H1 (cell line): Measurements from ENCODE around the gene MAFG. TPM values are rescaled to one million over a fixed set of nuclear protein-coding genes. Genes with fewer than 3 reads are reported as not detected.

ENCODE experiments used
- CTCF ChIA-PET: fragments of 300-600 bp; sonication (Branson Sonifier 250); formaldehyde crosslinking; loops from one replicate; lab custom pipeline; 2021; ENCODE audit not compliant: partially characterized antibody; lab: Charles Lee
- POLR2A ChIA-PET: fragments of 300-600 bp; sonication (Branson Sonifier 250); formaldehyde crosslinking; loops from one replicate; lab custom pipeline; 2021; ENCODE audit warnings: inconsistent platforms; ENCODE audit not compliant: partially characterized antibody; lab: Charles Lee
- DNase-seq, 2 experiments: peaks; one replicate each; pipeline versions ENCODE4 v3.0.0 to v3.0.0-alpha.2; 2010 to 2022; ENCODE audit warnings: low spot score in 2 of 2, low read depth in 1 of 2, mixed read lengths in 1 of 2
- FAIRE-seq: peaks from 2 replicates; lab custom pipeline; 2011; peaks lifted over from hg19 to GRCh38; lab: Jason Lieb, UNC
- H2AFZ ChIP-seq: 2 replicates; pipeline ENCODE4 v1.8.1; 2012; ENCODE audit warnings: low read length, inconsistent platforms
- H2AK5ac ChIP-seq: 2 replicates; pipeline ENCODE4 v1.6.1; 2013; ENCODE audit warnings: low read depth, low read length
- H2BK120ac ChIP-seq: replicated peaks from 2 replicates; pipeline ENCODE3; 2013; ENCODE audit warnings: low read depth, low read length, inconsistent platforms
- H2BK12ac ChIP-seq: 2 replicates; pipeline ENCODE4 v1.6.1; 2013; ENCODE audit warnings: low read depth, low read length
- H2BK15ac ChIP-seq: 2 replicates; pipeline ENCODE4 v1.6.1; 2013; ENCODE audit warnings: low read length
- H2BK20ac ChIP-seq: 2 replicates; pipeline ENCODE4 v1.6.1; 2013; ENCODE audit warnings: low read length
- H2BK5ac ChIP-seq: 2 replicates; pipeline ENCODE4 v1.6.1; 2013; ENCODE audit warnings: low read depth, low read length
- H3K14ac ChIP-seq: 2 replicates; pipeline ENCODE4 v1.6.1; 2013; ENCODE audit warnings: inconsistent platforms; ENCODE audit not compliant: insufficient read length
- H3K18ac ChIP-seq: 2 replicates; pipeline ENCODE4 v1.6.1; 2013; ENCODE audit warnings: low read length; ENCODE audit errors: extremely low read depth
- H3K23ac ChIP-seq: 2 replicates; pipeline ENCODE4 v1.6.1; 2013; ENCODE audit warnings: inconsistent platforms; ENCODE audit not compliant: insufficient read length
- H3K23me2 ChIP-seq: 2 replicates; pipeline ENCODE4 v1.6.1; 2013; ENCODE audit warnings: low read depth, low read length
- H3K27ac ChIP-seq: 2 replicates; pipeline ENCODE4 v1.6.1; 2011; ENCODE audit warnings: low read depth, low read length, inconsistent platforms
- H3K27me3 ChIP-seq, 4 experiments: replicated peaks in 1 of 4; 1 replicate in 1 of 4; 2 replicates in 3 of 4; pipeline versions ENCODE4 v1.6.1 to v1.8.1; 2011 to 2013; ENCODE audit warnings: low read length in 3 of 4, mild to moderate bottlenecking in 3 of 4, inconsistent platforms in 2 of 4, mixed read lengths in 2 of 4, moderate library complexity in 1 of 4; ENCODE audit not compliant: control insufficient read depth in 3 of 4, insufficient read depth in 3 of 4; ENCODE audit errors: extremely low read depth in 1 of 4
- H3K36me3 ChIP-seq, 4 experiments: 2 replicates each; pipeline versions ENCODE4 v1.6.1 to v1.8.1; 2011 to 2013; ENCODE audit warnings: mild to moderate bottlenecking in 4 of 4, low read length in 3 of 4, moderate library complexity in 2 of 4, control low read depth in 1 of 4, inconsistent platforms in 1 of 4; ENCODE audit not compliant: insufficient read depth in 4 of 4, control insufficient read depth in 2 of 4
- H3K4ac ChIP-seq: replicated peaks from 2 replicates; pipeline ENCODE3; 2013; ENCODE audit warnings: low read length, low read depth, mixed read lengths, inconsistent platforms; ENCODE audit not compliant: insufficient read length
- H3K4me1 ChIP-seq, 4 experiments: replicated peaks in 1 of 4; 1 replicate in 1 of 4; 2 replicates in 3 of 4; pipeline versions ENCODE4 v1.6.1 to v1.8.1; 2011 to 2013; ENCODE audit warnings: low read length in 3 of 4, inconsistent platforms in 2 of 4, mixed read lengths in 1 of 4; ENCODE audit not compliant: insufficient read depth in 4 of 4, control insufficient read depth in 3 of 4
- H3K4me2 ChIP-seq, 2 experiments: 2 replicates each; pipeline versions ENCODE4 v1.6.1 to v1.8.1; 2011 to 2013; ENCODE audit warnings: low read depth in 2 of 2, low read length in 2 of 2, control low read depth in 1 of 2, inconsistent platforms in 1 of 2, mild to moderate bottlenecking in 1 of 2; ENCODE audit not compliant: insufficient read depth in 1 of 2
- H3K4me3 ChIP-seq, 4 experiments: fragments of 200-600, 300-600 bp in 1 of 4; sonication (generic), shearing (Covaris generic), sonication (Bioruptor Twin) in 1 of 4; 2 replicates each; pipeline versions ENCODE4 v1.5.1 to v1.8.1; 2011 to 2016; ENCODE audit warnings: low read length in 4 of 4, low read depth in 3 of 4, control low read depth in 2 of 4, inconsistent platforms in 2 of 4, mild to moderate bottlenecking in 2 of 4, mixed read lengths in 1 of 4, moderate library complexity in 1 of 4; ENCODE audit not compliant: insufficient read depth in 2 of 4; ENCODE audit errors: extremely low read depth in 1 of 4
- H3K56ac ChIP-seq: replicated peaks from 2 replicates; pipeline ENCODE3; 2013; ENCODE audit warnings: low read depth, mild to moderate bottlenecking, mixed read lengths, low read length, inconsistent platforms; ENCODE audit not compliant: insufficient read length
- H3K79me1 ChIP-seq: 2 replicates; pipeline ENCODE4 v1.6.1; 2013; ENCODE audit warnings: low read depth, low read length, control low read depth
- H3K79me2 ChIP-seq, 2 experiments: 2 replicates each; pipeline versions ENCODE4 v1.6.1 to v1.8.1; 2012 to 2013; ENCODE audit warnings: low read length in 2 of 2, mild to moderate bottlenecking in 2 of 2, inconsistent platforms in 1 of 2; ENCODE audit not compliant: insufficient read depth in 2 of 2, control insufficient read depth in 1 of 2
- H3K9ac ChIP-seq, 4 experiments: replicated peaks in 1 of 4; 1 replicate in 1 of 4; 2 replicates in 3 of 4; pipeline versions ENCODE4 v1.6.1 to v1.8.1; 2011 to 2013; ENCODE audit warnings: low read depth in 3 of 4, low read length in 3 of 4, control low read depth in 2 of 4, mild to moderate bottlenecking in 2 of 4, moderate library complexity in 2 of 4, inconsistent platforms in 1 of 4; ENCODE audit errors: extremely low read depth in 1 of 4
- H3K9me3 ChIP-seq, 2 experiments: 2 replicates each; pipeline versions ENCODE4 v1.6.1 to v1.8.1; 2012 to 2013; ENCODE audit warnings: mild to moderate bottlenecking in 2 of 2, moderate library complexity in 2 of 2, control low read depth in 1 of 2, inconsistent platforms in 1 of 2, low read depth in 1 of 2, low read length in 1 of 2, mixed read lengths in 1 of 2; ENCODE audit not compliant: insufficient read depth in 2 of 2
- H4K20me1 ChIP-seq, 2 experiments: replicated peaks in 1 of 2; 2 replicates each; pipeline versions ENCODE3 to v1.8.1; 2011 to 2013; ENCODE audit warnings: inconsistent platforms in 2 of 2, low read length in 2 of 2, mild to moderate bottlenecking in 1 of 2; ENCODE audit not compliant: insufficient read depth in 2 of 2, control insufficient read depth in 1 of 2
- H4K5ac ChIP-seq: 2 replicates; pipeline ENCODE4 v1.6.1; 2013; ENCODE audit warnings: low read length, low read depth, mixed read lengths, inconsistent platforms; ENCODE audit not compliant: insufficient read length
- H4K8ac ChIP-seq: 2 replicates; pipeline ENCODE4 v1.8.0; 2013; ENCODE audit warnings: mild to moderate bottlenecking, moderate library complexity, low read length, inconsistent platforms; ENCODE audit not compliant: insufficient read depth; ENCODE audit errors: extremely low read depth
- H4K91ac ChIP-seq: replicated peaks from 2 replicates; pipeline ENCODE3; 2013; ENCODE audit warnings: low read length, mixed read lengths, inconsistent platforms; ENCODE audit not compliant: insufficient read length
- CTCF ChIP-seq, 3 experiments: IDR thresholded peaks; 1 replicate in 2 of 3; 2 replicates in 1 of 3; pipeline versions ENCODE4 v1.5.1 to v1.6.1; 2011; ENCODE audit warnings: low read length in 3 of 3, mild to moderate bottlenecking in 3 of 3, inconsistent platforms in 2 of 3, low read depth in 1 of 3, moderate library complexity in 1 of 3; ENCODE audit not compliant: insufficient read depth in 1 of 3; ENCODE audit errors: control extremely low read depth in 1 of 3
- KDM4A ChIP-seq: IDR thresholded peaks from one replicate; pipeline ENCODE4 v1.7.1; 2012; ENCODE audit warnings: low read depth, mild to moderate bottlenecking, moderate library complexity, low read length, inconsistent platforms; ENCODE audit not compliant: severe bottlenecking
- PHF8 ChIP-seq: fragments of 200-600 bp; sonication (generic); conservative IDR thresholded peaks from 2 replicates; pipeline ENCODE4 v1.7.1; 2012; ENCODE audit warnings: low read depth, mild to moderate bottlenecking, inconsistent platforms, low read length, moderate library complexity
- SIN3A ChIP-seq, 2 experiments: IDR thresholded peaks in 1 of 2; conservative IDR thresholded peaks in 1 of 2; 2 replicates each; pipeline ENCODE4 v1.6.1; 2011 to 2012; ENCODE audit warnings: low read length in 2 of 2, improper control_type of control experiment in 1 of 2, low read depth in 1 of 2, mild to moderate bottlenecking in 1 of 2
- SP2 ChIP-seq: IDR thresholded peaks from 2 replicates; pipeline ENCODE4 v1.6.1; 2012; ENCODE audit warnings: mild to moderate bottlenecking, low read length, inconsistent platforms
- TAF1 ChIP-seq: IDR thresholded peaks from 2 replicates; pipeline ENCODE4 v1.6.1; 2011; ENCODE audit warnings: mild to moderate bottlenecking, low read depth, low read length
- WGBS, 2 experiments: shearing (Covaris generic) in 1 of 2; methylation state at CpG; one replicate each; pipeline versions ENCODE4 v1.1.6 to v1.1.7; 2013 to 2015; ENCODE audit warnings: low lambda C conversion rate in 2 of 2, mixed read lengths in 2 of 2, inconsistent platforms in 1 of 2, low coverage in 1 of 2, missing lambda C conversion rate in 1 of 2; ENCODE audit not compliant: insufficient replicate concordance in 2 of 2, insufficient coverage in 1 of 2, insufficient read length in 1 of 2; ENCODE audit errors: extremely low coverage in 1 of 2, missing lambda C conversion rate in 1 of 2; 5-methylcytosine and 5-hydroxymethylcytosine counted together
- polyA plus RNA-seq, 7 experiments: library from polyadenylated mRNA; depleted of rRNA in 3 of 7; stranded (reverse) in 5 of 7; unstranded in 2 of 7; fragments of >200 nt in 5 of 7; fragments of 200-250 nt in 2 of 7; gene quantifications; 1 replicate in 5 of 7; 2 replicates in 1 of 7; 4 replicates in 1 of 7; pipeline versions ENCODE4 v1.2.1 to v1.2.3, GENCODE V29; 2011 to 2013; ENCODE audit warnings: missing spikeins in 2 of 7, mixed read lengths in 2 of 7
- total RNA-seq: library from RNA; stranded (reverse); fragmentation: NEBNext Ultra II Directional; extraction: Animal tissue kit (Norgen Biotek cat#: 25700); gene quantifications from 2 replicates; pipeline ENCODE4 v1.2.1, GENCODE V29; 2021

MAFG gene
- total and polyA plus RNA-seq, 2 of the 8 experiments (the other 6 are each of a cell fraction or from before 2014, with no cell fraction given), result 25.5 to 26.9 TPM

GRCh38 chr17:81871387-81872230 is 55.9 kb downstream of the MAFG start:
- no peak overlapping the region for H2BK20ac ChIP-seq
- H3K9me3 ChIP-seq, result no peaks in the 10 kb centered on the region
- peak overlapping the region; percentile 28 to 86 (median 82) for H3K9ac ChIP-seq
- H2BK5ac ChIP-seq, result peak overlapping the region; percentile 82; the same call in 1 of the 2 replicates
- H3K79me1 ChIP-seq, result peaks cover 2% of the 10 kb centered on the region; the same call in 1 of the 2 replicates
- no peak overlapping the region for H2BK15ac ChIP-seq
- H3K27ac ChIP-seq, result peak overlapping the region; percentile 82; the same call in 1 of the 2 replicates
- peak overlapping the region; percentile 63 to 88 (median 71) for H3K4me3 ChIP-seq
- FAIRE-seq (no peak), DNase-seq (peak in 1 of 2 experiments; percentile 93)
- peaks cover 4 to 21% of the 10 kb centered on the region in 2 experiments for H4K20me1 ChIP-seq
- ChIA-PET CTCF (interaction anchor here (0.8 to 2.9 kb wide), 9 partner anchors 14 to 170 kb away, joined by 3 to 24 read pairs (median 3); partner anchors contain the start of gene SIRT7), POLR2A (interaction anchor here (0.6 to 10.5 kb wide), 16 partner anchors 8 to 154 kb away, joined by 3 to 151 read pairs (median 4); partner anchors contain the start of genes ALYREF, ANAPC11, CENPX and LRRC45)
- peaks cover 0 to 6% (median 3%) of the 10 kb centered on the region in 4 experiments; a peak in 2 of 8 replicates for H3K36me3 ChIP-seq
- peak overlapping the region; percentile 77 for H3K56ac ChIP-seq
- H4K91ac ChIP-seq, result peak overlapping the region; percentile 98
- no peaks in the 10 kb centered on the region for H3K27me3 ChIP-seq
- H3K4ac ChIP-seq, result peak overlapping the region; percentile 92
- 0 out of 2 replicates have a peak overlapping the region, but pooled peaks have one; percentile 43 for H2AK5ac ChIP-seq
- WGBS, 2 experiments, result 7% methylated on average over 76 of the region's 86 CpGs; no CpG with 5 or more reads in 1 of the 2 experiments
- peak overlapping the region; percentile 74 for H3K4me2 ChIP-seq
- H3K23ac ChIP-seq, result no peak overlapping the region
- H4K8ac ChIP-seq, result peak overlapping the region; percentile 96
- no peak overlapping the region for H2BK120ac ChIP-seq
- H3K14ac ChIP-seq, result no peak overlapping the region
- peaks cover 12% of the 10 kb centered on the region; the same call in 1 of the 2 replicates for H3K23me2 ChIP-seq
- H4K5ac ChIP-seq, result peak overlapping the region; percentile 63
- H3K4me1 ChIP-seq, result peaks cover 0 to 31% (median 21%) of the 10 kb centered on the region in 4 experiments; a peak in 6 of 7 replicates
- H2BK12ac ChIP-seq, result 0 out of 2 replicates have a peak overlapping the region, but pooled peaks have one; percentile 31
- H3K18ac ChIP-seq, result peak overlapping the region; percentile 88
- H3K79me2 ChIP-seq, result peaks cover 3 to 4% of the 10 kb centered on the region in 2 experiments; a peak in 2 of 4 replicates
- H2AFZ ChIP-seq, result no peak overlapping the region
- TF ChIP-seq SP2, result no peak
- 0 out of 2 replicates have a peak, but pooled peaks have one; percentile 23 for TF ChIP-seq TAF1
- peak; percentile 82 for TF ChIP-seq KDM4A
- TF ChIP-seq SIN3A (conservative IDR thresholded peaks at IDR 0.05 in 1 of 2, IDR thresholded peaks at IDR 0.05 in 1 of 2; ENCODE audit: low read depth in 1 of 2, low read length in 2 of 2), result peak in 1 of 2 experiments; percentile 66; a peak in 2 of 4 replicates
- TF ChIP-seq CTCF (IDR thresholded peaks at IDR 0.05; ENCODE audit: control extremely low read depth in 1 of 3, insufficient read depth in 1 of 3, low read depth in 1 of 3, low read length in 3 of 3), result peak in 1 of 3 experiments; percentile 2; a peak in 1 of 4 replicates
- TF ChIP-seq PHF8, result peak; percentile 78
